ENCODE data around the gene INTS6.

Gene INTS6

GRCh38 chr13:51333421-51333820 is 119.4 kb downstream of the INTS6 start:
- TF ChIP-seq CTCF (IDR thresholded peaks at IDR 0.05) = no peak

- no peak for TF ChIP-seq CTCF (IDR thresholded peaks at IDR 0.05)
Observed at GRCh38 chr13:51332566-51333361, 120.1 kb downstream of the INTS6 start.

- TF ChIP-seq CTCF (IDR thresholded peaks at IDR 0.05) = no peak
Observed at GRCh38 chr13:51331354-51331861, 121.4 kb downstream of the INTS6 start.

- TF ChIP-seq CTCF (IDR thresholded peaks at IDR 0.05) = no peak
Observed at GRCh38 chr13:51330791-51331190, 122.0 kb downstream of the INTS6 start.

- no peak for TF ChIP-seq CTCF (IDR thresholded peaks at IDR 0.05)
Observed at GRCh38 chr13:51329606-51330005, 123.2 kb downstream of the INTS6 start.

- TF ChIP-seq CTCF (IDR thresholded peaks at IDR 0.05) = no peak
Observed at GRCh38 chr13:51328488-51328887, 124.3 kb downstream of the INTS6 start.

GRCh38 chr13:51327961-51328360 is 124.9 kb downstream of the INTS6 start:
- no peak for TF ChIP-seq CTCF (IDR thresholded peaks at IDR 0.05)
